Measurements from ENCODE around the gene PDK4.

PDK4 gene

DNA sequence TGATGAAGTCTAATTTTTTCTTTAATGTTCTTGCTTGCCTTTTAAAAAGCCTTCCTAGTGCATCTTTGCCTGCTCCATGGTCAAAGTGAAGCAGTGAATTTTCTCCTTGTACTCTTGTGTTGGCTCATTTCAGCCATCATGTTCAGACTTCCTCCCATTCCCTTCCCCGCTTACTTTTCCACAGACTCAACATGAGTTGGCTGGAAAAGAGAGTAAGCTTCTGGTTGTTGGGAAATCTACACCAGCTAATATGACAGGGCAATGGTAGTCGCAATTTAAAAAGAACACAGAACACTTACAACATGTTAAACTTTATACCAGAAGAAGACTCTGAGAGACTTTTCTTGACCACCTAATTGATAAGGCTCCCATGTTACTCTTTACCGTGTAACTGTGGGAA lies 24.3 kb upstream of the PDK4 start:
- H3K4me1 ChIP-seq, result no peaks in the 10 kb centered on the region

DNA sequence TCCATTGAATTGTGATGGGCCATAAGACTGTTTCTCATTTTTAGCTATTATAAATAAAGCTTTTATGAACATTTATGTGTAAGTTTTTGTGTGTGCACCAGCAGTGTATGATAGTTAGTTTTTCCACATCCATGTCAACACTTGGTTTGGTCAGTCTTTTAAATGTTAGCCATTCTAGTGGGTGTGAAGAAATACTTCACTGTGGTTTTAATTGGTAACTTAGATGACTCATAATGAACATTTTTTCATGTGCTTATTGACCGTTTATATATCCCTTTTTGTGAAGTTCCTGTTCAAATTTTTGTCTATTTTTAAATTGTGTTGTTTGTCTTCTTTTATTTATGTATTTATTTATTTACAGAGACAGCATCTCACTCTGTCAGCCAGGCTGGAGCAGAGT lies 23.6 kb upstream of the PDK4 start:
- H3K4me3 ChIP-seq (ENCODE audit: low read depth, low read length), result no peak overlapping the region
- H3K36me3 ChIP-seq, result no peaks in the 10 kb centered on the region
- no peaks in the 10 kb centered on the region for H3K9me3 ChIP-seq
- DNase-seq, result no peak
- TF ChIP-seq, protein P1, sequence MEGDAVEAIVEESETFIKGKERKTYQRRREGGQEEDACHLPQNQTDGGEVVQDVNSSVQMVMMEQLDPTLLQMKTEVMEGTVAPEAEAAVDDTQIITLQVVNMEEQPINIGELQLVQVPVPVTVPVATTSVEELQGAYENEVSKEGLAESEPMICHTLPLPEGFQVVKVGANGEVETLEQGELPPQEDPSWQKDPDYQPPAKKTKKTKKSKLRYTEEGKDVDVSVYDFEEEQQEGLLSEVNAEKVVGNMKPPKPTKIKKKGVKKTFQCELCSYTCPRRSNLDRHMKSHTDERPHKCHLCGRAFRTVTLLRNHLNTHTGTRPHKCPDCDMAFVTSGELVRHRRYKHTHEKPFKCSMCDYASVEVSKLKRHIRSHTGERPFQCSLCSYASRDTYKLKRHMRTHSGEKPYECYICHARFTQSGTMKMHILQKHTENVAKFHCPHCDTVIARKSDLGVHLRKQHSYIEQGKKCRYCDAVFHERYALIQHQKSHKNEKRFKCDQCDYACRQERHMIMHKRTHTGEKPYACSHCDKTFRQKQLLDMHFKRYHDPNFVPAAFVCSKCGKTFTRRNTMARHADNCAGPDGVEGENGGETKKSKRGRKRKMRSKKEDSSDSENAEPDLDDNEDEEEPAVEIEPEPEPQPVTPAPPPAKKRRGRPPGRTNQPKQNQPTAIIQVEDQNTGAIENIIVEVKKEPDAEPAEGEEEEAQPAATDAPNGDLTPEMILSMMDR (IDR thresholded peaks at IDR 0.05; ENCODE audit: low read depth, low read length), result no peak
- peaks cover 8% of the 10 kb centered on the region for H3K27me3 ChIP-seq
- no peaks in the 10 kb centered on the region for H3K4me1 ChIP-seq

More for the DNA sequence above, 24.3 kb upstream of the PDK4 start:
- H3K9me3 ChIP-seq, result no peaks in the 10 kb centered on the region
- peaks cover 13% of the 10 kb centered on the region for H3K27me3 ChIP-seq
- TF ChIP-seq, protein P1 (IDR thresholded peaks at IDR 0.05; ENCODE audit: low read depth, low read length), result no peak
- H3K4me3 ChIP-seq (ENCODE audit: low read depth, low read length), result no peak overlapping the region
- DNase-seq, result no peak
- no peaks in the 10 kb centered on the region for H3K36me3 ChIP-seq

DNA sequence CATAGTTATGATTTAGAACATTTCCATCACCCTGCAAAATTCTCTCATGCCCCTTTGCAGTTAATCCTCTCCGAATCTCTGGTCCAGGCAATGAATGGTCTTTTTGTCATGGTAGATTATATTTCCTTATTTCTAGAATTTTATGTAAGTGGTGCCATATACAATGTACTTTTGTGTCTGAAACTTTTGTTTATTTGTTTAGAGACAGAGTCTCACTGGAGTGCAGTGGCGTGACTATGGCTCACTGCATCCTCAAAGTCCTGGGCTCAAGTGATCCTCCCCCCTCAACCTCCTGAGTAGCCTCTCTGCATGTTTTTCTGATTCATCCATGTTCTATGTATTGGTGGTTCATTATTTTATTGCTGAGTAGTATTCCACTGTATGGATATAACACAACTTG lies 23.2 kb upstream of the PDK4 start:
- no peaks in the 10 kb centered on the region for H3K36me3 ChIP-seq
- TF ChIP-seq, protein P1 (IDR thresholded peaks at IDR 0.05; ENCODE audit: low read depth, low read length), result no peak
- no peak for DNase-seq
- no peaks in the 10 kb centered on the region for H3K9me3 ChIP-seq
- no peaks in the 10 kb centered on the region for H3K4me1 ChIP-seq
- peaks cover 8% of the 10 kb centered on the region for H3K27me3 ChIP-seq
- no peak overlapping the region for H3K4me3 ChIP-seq (ENCODE audit: low read depth, low read length)

DNA sequence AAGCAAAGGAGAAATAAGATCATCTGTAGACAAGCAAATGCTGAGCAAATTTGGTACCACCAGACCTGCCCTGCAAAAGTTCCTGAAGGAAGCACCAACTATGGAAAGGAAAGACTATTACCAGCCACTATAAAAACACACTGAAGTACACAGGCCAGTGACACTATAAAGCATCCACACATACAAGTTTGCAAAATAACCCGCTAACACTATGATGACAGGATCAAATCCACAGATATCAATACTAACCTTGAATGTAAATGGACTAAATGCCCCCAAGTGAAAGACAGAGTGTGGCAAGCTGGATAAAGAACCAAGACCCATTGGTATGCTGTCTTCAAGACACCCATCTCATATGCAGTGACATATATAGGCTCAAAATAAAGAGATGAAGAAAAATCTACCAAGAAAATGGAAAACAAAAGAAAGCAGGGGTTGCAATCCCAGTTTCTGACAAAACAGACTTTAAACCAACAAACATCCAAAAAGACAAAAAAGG lies 18.2 kb upstream of the PDK4 start:
- Histone ChIP-seq H3K9me3 (no peaks in the 10 kb centered on the region), H3K4me1 (no peaks in the 10 kb centered on the region), H3K36me3 (no peaks in the 10 kb centered on the region), H3K27me3 (peaks cover 8% of the 10 kb centered on the region; the same call in 1 of the 2 replicates), H3K4me3 (ENCODE audit: low read depth, low read length) (no peak overlapping the region)
- TF ChIP-seq, protein P1 (IDR thresholded peaks at IDR 0.05; ENCODE audit: low read depth, low read length), result no peak
- DNase-seq, result no peak

DNA sequence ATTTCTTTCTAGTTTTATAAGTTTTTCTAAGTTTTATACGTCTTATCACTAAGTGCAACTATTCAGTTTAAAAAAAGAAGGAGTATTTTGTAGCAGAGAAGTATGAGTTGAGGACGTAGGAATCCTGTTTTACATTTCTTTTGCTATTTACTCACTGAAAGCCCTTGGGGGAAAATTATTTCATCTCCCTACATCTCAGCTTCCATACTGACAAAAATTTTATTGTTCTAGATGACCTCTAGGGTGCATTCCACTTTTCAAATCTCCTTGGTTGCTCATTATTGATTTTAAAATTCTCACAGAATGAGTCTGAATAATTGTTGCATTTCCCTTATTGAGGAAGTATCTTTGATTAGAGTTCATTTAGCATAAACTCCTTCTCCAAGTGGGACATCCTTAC lies 14.9 kb upstream of the PDK4 start:
- TF ChIP-seq, protein P1 (IDR thresholded peaks at IDR 0.05; ENCODE audit: low read depth, low read length), result no peak
- no peak overlapping the region for H3K4me3 ChIP-seq (ENCODE audit: low read depth, low read length)
- H3K9me3 ChIP-seq, result no peaks in the 10 kb centered on the region
- no peaks in the 10 kb centered on the region for H3K36me3 ChIP-seq
- H3K27me3 ChIP-seq, result peaks cover 5% of the 10 kb centered on the region; the same call in 1 of the 2 replicates
- no peak for DNase-seq
- no peaks in the 10 kb centered on the region for H3K4me1 ChIP-seq

DNA sequence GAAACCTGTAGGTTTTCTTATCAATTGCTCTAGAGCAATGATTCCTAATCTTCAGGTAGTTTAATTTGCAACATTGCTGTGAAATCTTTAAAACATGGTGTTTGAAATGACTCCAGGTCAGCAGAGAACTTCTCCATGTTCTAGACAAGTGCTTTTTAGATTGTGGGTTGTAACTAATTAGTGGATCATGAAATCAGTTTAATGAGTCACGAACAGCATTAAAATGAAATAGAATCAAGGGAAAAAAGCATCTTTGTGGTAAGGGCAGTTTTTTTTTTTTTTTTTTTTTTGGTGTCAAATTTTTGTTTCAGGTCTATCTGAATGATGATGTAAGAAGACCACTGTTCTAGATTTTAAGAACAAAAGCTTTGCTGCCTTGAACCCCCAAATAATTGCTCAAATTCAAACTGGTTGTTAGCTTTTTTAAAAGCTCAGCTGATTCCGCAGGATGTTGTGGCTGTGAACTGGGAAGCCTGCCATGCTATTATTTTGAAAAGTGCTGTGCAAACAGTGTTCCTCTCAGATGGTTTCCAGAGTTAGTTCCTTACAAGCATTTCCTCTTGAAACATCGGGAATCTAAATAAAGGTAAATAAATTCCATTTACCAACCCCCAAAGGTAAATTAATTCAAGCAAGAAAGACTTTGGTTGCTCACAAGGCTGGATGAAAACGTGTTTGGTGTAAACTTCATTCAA lies 13.1 kb upstream of the PDK4 start:
- H3K4me1 ChIP-seq, result no peaks in the 10 kb centered on the region
- H3K27me3 ChIP-seq, result peaks cover 5% of the 10 kb centered on the region; the same call in 1 of the 2 replicates
- H3K36me3 ChIP-seq, result no peaks in the 10 kb centered on the region
- no peak for DNase-seq
- no peak overlapping the region for H3K4me3 ChIP-seq (ENCODE audit: low read depth, low read length)
- no peaks in the 10 kb centered on the region; the same call in 1 of the 2 replicates for H3K9me3 ChIP-seq
- TF ChIP-seq, protein P1 (IDR thresholded peaks at IDR 0.05; ENCODE audit: low read depth, low read length), result no peak
